H1 (cell line): Measurements from ENCODE around the gene YY1AP1. TPM values are rescaled to one million over a fixed set of nuclear protein-coding genes. Genes with fewer than 3 reads are reported as not detected.

Experiments
- CTCF ChIA-PET: fragments of 300-600 bp; sonication (Branson Sonifier 250); formaldehyde crosslinking; loops from one replicate; lab custom pipeline; 2021; ENCODE audit not compliant: partially characterized antibody; lab: Charles Lee
- POLR2A ChIA-PET: fragments of 300-600 bp; sonication (Branson Sonifier 250); formaldehyde crosslinking; loops from one replicate; lab custom pipeline; 2021; ENCODE audit warnings: inconsistent platforms; ENCODE audit not compliant: partially characterized antibody; lab: Charles Lee
- DNase-seq, 2 experiments: peaks; one replicate each; pipeline versions ENCODE4 v3.0.0 to v3.0.0-alpha.2; 2010 to 2022; ENCODE audit warnings: low spot score in 2 of 2, low read depth in 1 of 2, mixed read lengths in 1 of 2
- FAIRE-seq: peaks from 2 replicates; lab custom pipeline; 2011; peaks lifted over from hg19 to GRCh38; lab: Jason Lieb, UNC
- H2AFZ ChIP-seq: 2 replicates; pipeline ENCODE4 v1.8.1; 2012; ENCODE audit warnings: low read length, inconsistent platforms
- H2AK5ac ChIP-seq: 2 replicates; pipeline ENCODE4 v1.6.1; 2013; ENCODE audit warnings: low read depth, low read length
- H2BK120ac ChIP-seq: replicated peaks from 2 replicates; pipeline ENCODE3; 2013; ENCODE audit warnings: low read depth, low read length, inconsistent platforms
- H2BK12ac ChIP-seq: 2 replicates; pipeline ENCODE4 v1.6.1; 2013; ENCODE audit warnings: low read depth, low read length
- H2BK15ac ChIP-seq: 2 replicates; pipeline ENCODE4 v1.6.1; 2013; ENCODE audit warnings: low read length
- H2BK20ac ChIP-seq: 2 replicates; pipeline ENCODE4 v1.6.1; 2013; ENCODE audit warnings: low read length
- H2BK5ac ChIP-seq: 2 replicates; pipeline ENCODE4 v1.6.1; 2013; ENCODE audit warnings: low read depth, low read length
- H3K14ac ChIP-seq: 2 replicates; pipeline ENCODE4 v1.6.1; 2013; ENCODE audit warnings: inconsistent platforms; ENCODE audit not compliant: insufficient read length
- H3K18ac ChIP-seq: 2 replicates; pipeline ENCODE4 v1.6.1; 2013; ENCODE audit warnings: low read length; ENCODE audit errors: extremely low read depth
- H3K23ac ChIP-seq: 2 replicates; pipeline ENCODE4 v1.6.1; 2013; ENCODE audit warnings: inconsistent platforms; ENCODE audit not compliant: insufficient read length
- H3K23me2 ChIP-seq: 2 replicates; pipeline ENCODE4 v1.6.1; 2013; ENCODE audit warnings: low read depth, low read length
- H3K27ac ChIP-seq: 2 replicates; pipeline ENCODE4 v1.6.1; 2011; ENCODE audit warnings: low read depth, low read length, inconsistent platforms
- H3K27me3 ChIP-seq, 4 experiments: replicated peaks in 1 of 4; 1 replicate in 1 of 4; 2 replicates in 3 of 4; pipeline versions ENCODE4 v1.6.1 to v1.8.1; 2011 to 2013; ENCODE audit warnings: low read length in 3 of 4, mild to moderate bottlenecking in 3 of 4, inconsistent platforms in 2 of 4, mixed read lengths in 2 of 4, moderate library complexity in 1 of 4; ENCODE audit not compliant: control insufficient read depth in 3 of 4, insufficient read depth in 3 of 4; ENCODE audit errors: extremely low read depth in 1 of 4
- H3K36me3 ChIP-seq, 4 experiments: 2 replicates each; pipeline versions ENCODE4 v1.6.1 to v1.8.1; 2011 to 2013; ENCODE audit warnings: mild to moderate bottlenecking in 4 of 4, low read length in 3 of 4, moderate library complexity in 2 of 4, control low read depth in 1 of 4, inconsistent platforms in 1 of 4; ENCODE audit not compliant: insufficient read depth in 4 of 4, control insufficient read depth in 2 of 4
- H3K4ac ChIP-seq: replicated peaks from 2 replicates; pipeline ENCODE3; 2013; ENCODE audit warnings: low read length, low read depth, mixed read lengths, inconsistent platforms; ENCODE audit not compliant: insufficient read length
- H3K4me1 ChIP-seq, 4 experiments: replicated peaks in 1 of 4; 1 replicate in 1 of 4; 2 replicates in 3 of 4; pipeline versions ENCODE4 v1.6.1 to v1.8.1; 2011 to 2013; ENCODE audit warnings: low read length in 3 of 4, inconsistent platforms in 2 of 4, mixed read lengths in 1 of 4; ENCODE audit not compliant: insufficient read depth in 4 of 4, control insufficient read depth in 3 of 4
- H3K4me2 ChIP-seq, 2 experiments: 2 replicates each; pipeline versions ENCODE4 v1.6.1 to v1.8.1; 2011 to 2013; ENCODE audit warnings: low read depth in 2 of 2, low read length in 2 of 2, control low read depth in 1 of 2, inconsistent platforms in 1 of 2, mild to moderate bottlenecking in 1 of 2; ENCODE audit not compliant: insufficient read depth in 1 of 2
- H3K4me3 ChIP-seq, 4 experiments: fragments of 200-600, 300-600 bp in 1 of 4; sonication (generic), shearing (Covaris generic), sonication (Bioruptor Twin) in 1 of 4; 2 replicates each; pipeline versions ENCODE4 v1.5.1 to v1.8.1; 2011 to 2016; ENCODE audit warnings: low read length in 4 of 4, low read depth in 3 of 4, control low read depth in 2 of 4, inconsistent platforms in 2 of 4, mild to moderate bottlenecking in 2 of 4, mixed read lengths in 1 of 4, moderate library complexity in 1 of 4; ENCODE audit not compliant: insufficient read depth in 2 of 4; ENCODE audit errors: extremely low read depth in 1 of 4
- H3K56ac ChIP-seq: replicated peaks from 2 replicates; pipeline ENCODE3; 2013; ENCODE audit warnings: low read depth, mild to moderate bottlenecking, mixed read lengths, low read length, inconsistent platforms; ENCODE audit not compliant: insufficient read length
- H3K79me1 ChIP-seq: 2 replicates; pipeline ENCODE4 v1.6.1; 2013; ENCODE audit warnings: low read depth, low read length, control low read depth
- H3K79me2 ChIP-seq, 2 experiments: 2 replicates each; pipeline versions ENCODE4 v1.6.1 to v1.8.1; 2012 to 2013; ENCODE audit warnings: low read length in 2 of 2, mild to moderate bottlenecking in 2 of 2, inconsistent platforms in 1 of 2; ENCODE audit not compliant: insufficient read depth in 2 of 2, control insufficient read depth in 1 of 2
- H3K9ac ChIP-seq, 4 experiments: replicated peaks in 1 of 4; 1 replicate in 1 of 4; 2 replicates in 3 of 4; pipeline versions ENCODE4 v1.6.1 to v1.8.1; 2011 to 2013; ENCODE audit warnings: low read depth in 3 of 4, low read length in 3 of 4, control low read depth in 2 of 4, mild to moderate bottlenecking in 2 of 4, moderate library complexity in 2 of 4, inconsistent platforms in 1 of 4; ENCODE audit errors: extremely low read depth in 1 of 4
- H3K9me3 ChIP-seq, 2 experiments: 2 replicates each; pipeline versions ENCODE4 v1.6.1 to v1.8.1; 2012 to 2013; ENCODE audit warnings: mild to moderate bottlenecking in 2 of 2, moderate library complexity in 2 of 2, control low read depth in 1 of 2, inconsistent platforms in 1 of 2, low read depth in 1 of 2, low read length in 1 of 2, mixed read lengths in 1 of 2; ENCODE audit not compliant: insufficient read depth in 2 of 2
- H4K20me1 ChIP-seq, 2 experiments: replicated peaks in 1 of 2; 2 replicates each; pipeline versions ENCODE3 to v1.8.1; 2011 to 2013; ENCODE audit warnings: inconsistent platforms in 2 of 2, low read length in 2 of 2, mild to moderate bottlenecking in 1 of 2; ENCODE audit not compliant: insufficient read depth in 2 of 2, control insufficient read depth in 1 of 2
- H4K5ac ChIP-seq: 2 replicates; pipeline ENCODE4 v1.6.1; 2013; ENCODE audit warnings: low read length, low read depth, mixed read lengths, inconsistent platforms; ENCODE audit not compliant: insufficient read length
- H4K8ac ChIP-seq: 2 replicates; pipeline ENCODE4 v1.8.0; 2013; ENCODE audit warnings: mild to moderate bottlenecking, moderate library complexity, low read length, inconsistent platforms; ENCODE audit not compliant: insufficient read depth; ENCODE audit errors: extremely low read depth
- H4K91ac ChIP-seq: replicated peaks from 2 replicates; pipeline ENCODE3; 2013; ENCODE audit warnings: low read length, mixed read lengths, inconsistent platforms; ENCODE audit not compliant: insufficient read length
- BCL11A ChIP-seq, 2 experiments: IDR thresholded peaks; one replicate each; pipeline ENCODE4 v1.6.1; 2011; ENCODE audit warnings: low read depth in 2 of 2, low read length in 2 of 2, mild to moderate bottlenecking in 2 of 2
- KDM1A ChIP-seq: fragments of 200-600, 300-600 bp; sonication (generic); IDR thresholded peaks from 2 replicates; pipeline ENCODE4 v1.7.1; 2016; ENCODE audit warnings: mild to moderate bottlenecking, low read length, borderline replicate concordance
- POU5F1 ChIP-seq: IDR thresholded peaks from 2 replicates; pipeline ENCODE4 v1.6.1; 2011; ENCODE audit warnings: low read depth, mild to moderate bottlenecking, low read length, moderate library complexity
- WGBS, 2 experiments: shearing (Covaris generic) in 1 of 2; methylation state at CpG; one replicate each; pipeline versions ENCODE4 v1.1.6 to v1.1.7; 2013 to 2015; ENCODE audit warnings: low lambda C conversion rate in 2 of 2, mixed read lengths in 2 of 2, inconsistent platforms in 1 of 2, low coverage in 1 of 2, missing lambda C conversion rate in 1 of 2; ENCODE audit not compliant: insufficient replicate concordance in 2 of 2, insufficient coverage in 1 of 2, insufficient read length in 1 of 2; ENCODE audit errors: extremely low coverage in 1 of 2, missing lambda C conversion rate in 1 of 2; 5-methylcytosine and 5-hydroxymethylcytosine counted together
- polyA plus RNA-seq, 7 experiments: library from polyadenylated mRNA; depleted of rRNA in 3 of 7; stranded (reverse) in 5 of 7; unstranded in 2 of 7; fragments of >200 nt in 5 of 7; fragments of 200-250 nt in 2 of 7; gene quantifications; 1 replicate in 5 of 7; 2 replicates in 1 of 7; 4 replicates in 1 of 7; pipeline versions ENCODE4 v1.2.1 to v1.2.3, GENCODE V29; 2011 to 2013; ENCODE audit warnings: missing spikeins in 2 of 7, mixed read lengths in 2 of 7
- total RNA-seq: library from RNA; stranded (reverse); fragmentation: NEBNext Ultra II Directional; extraction: Animal tissue kit (Norgen Biotek cat#: 25700); gene quantifications from 2 replicates; pipeline ENCODE4 v1.2.1, GENCODE V29; 2021

YY1AP1 gene
- total and polyA plus RNA-seq, 2 of the 8 experiments (the other 6 are each of a cell fraction or from before 2014, with no cell fraction given), result 44.2 to 48.6 TPM

DNA sequence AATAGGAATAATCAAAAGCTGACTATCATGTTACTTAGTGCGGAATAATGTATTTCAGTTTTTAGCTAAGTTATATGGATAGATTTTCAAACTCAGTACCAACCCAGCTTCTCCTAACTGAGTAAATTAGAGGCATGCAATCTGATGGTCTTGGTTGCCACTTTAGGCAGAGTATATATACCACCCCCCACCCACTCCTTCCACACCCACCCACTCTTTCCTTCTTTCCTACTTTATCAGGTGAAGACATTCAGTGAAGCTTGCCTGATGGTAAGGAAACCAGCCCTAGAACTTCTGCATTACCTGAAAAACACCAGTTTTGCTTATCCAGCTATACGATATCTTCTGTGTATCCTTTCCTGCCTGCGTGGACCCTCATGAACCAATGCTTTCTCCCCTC is 36.6 kb upstream of the YY1AP1 start:
- no peak overlapping the region for H3K56ac ChIP-seq
- no peak overlapping the region for H4K91ac ChIP-seq
- DNase-seq, result no peak
- no peak overlapping the region for H2BK15ac ChIP-seq
- H3K4me3 ChIP-seq, result no peak overlapping the region
- no peaks in the 10 kb centered on the region for H3K9me3 ChIP-seq
- no peak for TF ChIP-seq BCL11A (IDR thresholded peaks at IDR 0.05; ENCODE audit: low read depth in 2 of 2, low read length in 2 of 2)
- TF ChIP-seq POU5F1, result no peak
- TF ChIP-seq KDM1A, result no peak
- TF ChIP-seq, all 59 proteins: peak for 0
- Histone ChIP-seq H3K27me3 (no peaks in the 10 kb centered on the region), H2BK5ac (no peak overlapping the region), H2BK120ac (no peak overlapping the region), H3K14ac (no peak overlapping the region), H2AFZ (no peak overlapping the region), H3K79me2 (no peaks in the 10 kb centered on the region), H3K23me2 (no peaks in the 10 kb centered on the region), H2BK12ac (no peak overlapping the region), H3K9ac (no peak overlapping the region), H3K4me2 (no peak overlapping the region), H4K5ac (no peak overlapping the region), H3K23ac (no peak overlapping the region), H3K4me1 (no peaks in the 10 kb centered on the region), H3K79me1 (no peaks in the 10 kb centered on the region), H4K8ac (no peak overlapping the region), H2AK5ac (no peak overlapping the region), H4K20me1 (peaks cover 0 to 2% of the 10 kb centered on the region in 2 experiments), H3K4ac (no peak overlapping the region), H3K36me3 (peaks cover 4 to 29% (median 6%) of the 10 kb centered on the region in 4 experiments; a peak in 6 of 8 replicates), H3K27ac (no peak overlapping the region), H2BK20ac (no peak overlapping the region), H3K18ac (no peak overlapping the region)
- FAIRE-seq, result no peak
- CTCF ChIA-PET, result interaction anchor here (0.6 to 3.4 kb wide), 2 partner anchors 10 to 273 kb away, joined by 3 to 15 read pairs; no protein-coding TSS in a partner anchor
- 100% methylated on average over 3 of the region's 3 CpGs; no CpG with 5 or more reads in 1 of the 2 experiments for WGBS, 2 experiments
- POLR2A ChIA-PET, result interaction anchor here (0.9 to 1.6 kb wide), 2 partner anchors 16 to 223 kb away, joined by 3 read pairs; no protein-coding TSS in a partner anchor
